GM12878 (cell line): Measurements from ENCODE around the gene SNAPC4. TPM values are rescaled to one million over a fixed set of nuclear protein-coding genes. Genes with fewer than 3 reads are reported as not detected.

Source experiments
- ASH2L ChIP-seq: fragments of 300-600, 200-600 bp; sonication (generic); IDR thresholded peaks from 2 replicates; pipeline ENCODE4 v1.6.1; 2017; ENCODE audit warnings: low read depth, mild to moderate bottlenecking, borderline replicate concordance
- ATF3 ChIP-seq: IDR thresholded peaks from 2 replicates; pipeline ENCODE4 v1.6.1; 2011; ENCODE audit warnings: low read depth, mild to moderate bottlenecking, low read length, moderate library complexity, borderline replicate concordance; ENCODE audit errors: extremely low read depth
- BACH1 ChIP-seq: fragments of 450-650 bp; IDR thresholded peaks from 2 replicates; pipeline ENCODE4 v1.6.1; 2017; ENCODE audit warnings: mild to moderate bottlenecking, borderline replicate concordance
- CTCF ChIP-seq, 3 experiments: IDR thresholded peaks in 2 of 3; conservative IDR thresholded peaks in 1 of 3; 2 replicates each; pipeline ENCODE4 v1.5.1; 2011; ENCODE audit warnings: low read depth in 3 of 3, low read length in 3 of 3, mild to moderate bottlenecking in 3 of 3, control low read depth in 2 of 3, moderate library complexity in 2 of 3, inconsistent platforms in 1 of 3, mixed read lengths in 1 of 3; ENCODE audit not compliant: control insufficient read depth in 2 of 3, insufficient read depth in 1 of 3; ENCODE audit errors: extremely low read depth in 1 of 3
- IKZF1 ChIP-seq: fragments of 450-650 bp; conservative IDR thresholded peaks from 2 replicates; pipeline ENCODE4 v1.6.1; 2017; ENCODE audit warnings: antibody characterized with exemption, mild to moderate bottlenecking
- JUND ChIP-seq: IDR thresholded peaks from 2 replicates; pipeline ENCODE4 v1.6.1; 2012; ENCODE audit warnings: low read depth, mild to moderate bottlenecking, low read length, improper control_type of control experiment, moderate library complexity
- MEF2A ChIP-seq: IDR thresholded peaks from 2 replicates; pipeline ENCODE4 v1.6.1; 2011; ENCODE audit warnings: low read depth, mild to moderate bottlenecking, low read length, moderate library complexity; ENCODE audit not compliant: insufficient read depth
- MEF2B ChIP-seq: fragments of 450-650 bp; IDR thresholded peaks from 2 replicates; pipeline ENCODE4 v1.6.1; 2018; ENCODE audit warnings: mild to moderate bottlenecking, moderate library complexity; ENCODE audit not compliant: partially characterized antibody, poor library complexity, severe bottlenecking
- MYB ChIP-seq: fragments of 150-350 bp; IDR thresholded peaks from 2 replicates; pipeline ENCODE4 v1.6.1; 2014; ENCODE audit warnings: mild to moderate bottlenecking, low read depth, low read length, borderline replicate concordance
- NKRF ChIP-seq: fragments of 450-650 bp; conservative IDR thresholded peaks from 2 replicates; pipeline ENCODE4 v1.6.1; 2017; ENCODE audit warnings: mild to moderate bottlenecking, moderate library complexity
- PML ChIP-seq: IDR thresholded peaks from 2 replicates; pipeline ENCODE4 v1.6.1; 2012; ENCODE audit warnings: low read length, inconsistent platforms
- RB1 ChIP-seq: fragments of 450-650 bp; formaldehyde crosslinking; IDR thresholded peaks from 2 replicates; pipeline ENCODE4 v1.6.1; 2017; ENCODE audit warnings: mild to moderate bottlenecking, borderline replicate concordance
- SMARCA5 ChIP-seq: fragments of 450-650 bp; IDR thresholded peaks from 2 replicates; pipeline ENCODE4 v1.6.1; 2017; ENCODE audit warnings: mild to moderate bottlenecking
- SUZ12 ChIP-seq: fragments of 200-600 bp; sonication (generic); IDR thresholded peaks from one replicate; pipeline ENCODE4 v1.6.1; 2018; ENCODE audit warnings: antibody characterized with exemption, mild to moderate bottlenecking; ENCODE audit not compliant: unreplicated experiment
- TAF1 ChIP-seq: IDR thresholded peaks from 2 replicates; pipeline ENCODE4 v1.6.1; 2011; ENCODE audit warnings: mild to moderate bottlenecking, low read depth, low read length, borderline replicate concordance
- TARDBP ChIP-seq: IDR thresholded peaks from 2 replicates; pipeline ENCODE4 v1.6.1; 2016; ENCODE audit warnings: borderline replicate concordance
- ZBTB11 ChIP-seq: fragments of 450-650 bp; formaldehyde crosslinking; IDR thresholded peaks from 2 replicates; pipeline ENCODE4 v1.5.0; 2022; ENCODE audit warnings: mild to moderate bottlenecking, missing genetic modification characterization
- ZNF622 ChIP-seq: fragments of 450-650 bp; IDR thresholded peaks from 2 replicates; pipeline ENCODE4 v1.6.1; 2017; ENCODE audit warnings: mild to moderate bottlenecking, inconsistent platforms
- polyA plus RNA-seq, 11 experiments: library from polyadenylated mRNA; depleted of rRNA in 4 of 11; unstranded in 6 of 11; stranded (reverse) in 5 of 11; fragments of >200 nt; fragmentation: Nextera tagmentation in 4 of 11; fragmentation: Illumina TruSeq in 1 of 11; extraction: Ambion mirVana in 4 of 11; extraction: Trizol in 1 of 11; gene quantifications; 1 replicate in 1 of 11; 2 replicates in 10 of 11; pipeline versions ENCODE4 v1.2.1 to v1.2.3, GENCODE V29; 2011 to 2016; ENCODE audit warnings: inconsistent platforms in 2 of 11, missing spikeins in 2 of 11, low read depth in 1 of 11
- total RNA-seq, 4 experiments: library from RNA; depleted of rRNA in 3 of 4; stranded (reverse); fragments of >200 nt in 3 of 4; fragmentation: Illumina TruSeq in 1 of 4; extraction: Trizol in 1 of 4; gene quantifications; 2 replicates each; pipeline versions ENCODE4 v1.2.1 to v1.2.3, GENCODE V29; 2013 to 2021

The SNAPC4 gene
- total and polyA plus RNA-seq, 10 of the 15 experiments (the other 5 are each of a cell fraction or from before 2014, with no cell fraction given), result 0.42 to 19.8 (median 7.0) TPM

- TF ChIP-seq ATF3 (no peak), ZBTB11 (CRISPR knock-in tag) (no peak), BACH1 (peak; percentile 74), ZNF622 (no peak), CTCF (IDR thresholded peaks at IDR 0.05 in 2 of 3, conservative IDR thresholded peaks at IDR 0.05 in 1 of 3; ENCODE audit: control insufficient read depth in 2 of 3, extremely low read depth in 1 of 3, insufficient read depth in 1 of 3, low read depth in 3 of 3, low read length in 3 of 3) (peak; percentile 51 to 75 (median 71)), NKRF (peak; percentile 79), SUZ12 (no peak), RB1 (no peak; the same call in 1 of the 2 replicates), TARDBP (no peak), MEF2B (no peak), SMARCA5 (no peak; the same call in 1 of the 2 replicates), MYB (no peak), ASH2L (no peak), PML (0 out of 2 replicates have a peak, but pooled peaks have one; percentile 21), MEF2A (no peak), JUND (no peak), IKZF1 (peak; percentile 86), TAF1 (peak; percentile 25; the same call in 1 of the 2 replicates)
Observed at GRCh38 chr9:136439481-136440408, 39.8 kb upstream of the SNAPC4 start, which contains the start of gene INPP5E (continued).
